Coronary artery (tissue), 2 donors: ENCODE data around the gene GBF1.

Source experiments
- DNase-seq: peaks from one replicate; pipeline ENCODE4 v3.0.0-alpha.2; 2017; ENCODE audit warnings: low spot score
- H3K27ac ChIP-seq, 2 donors: fragments of 200-600 bp; sonication (generic); one replicate each; pipeline ENCODE4 v1.5.1; 2016 to 2019
- H3K4me3 ChIP-seq: fragments of 200-600 bp; sonication (generic); 2 replicates; pipeline ENCODE4 v1.5.1; 2016; ENCODE audit warnings: mild to moderate bottlenecking, moderate library complexity
- CTCF ChIP-seq: fragments of 200-600 bp; sonication (generic); IDR thresholded peaks from one replicate; pipeline ENCODE4 v1.5.1; 2019; ENCODE audit warnings: antibody characterized with exemption

Gene GBF1

GRCh38 chr10:102287991-102288390 lies 42.7 kb downstream of the GBF1 start:
- H3K27ac ChIP-seq, result no peak overlapping the region
- TF ChIP-seq CTCF, result no peak
- H3K4me3 ChIP-seq, result no peak overlapping the region
- no peak for DNase-seq

DNA sequence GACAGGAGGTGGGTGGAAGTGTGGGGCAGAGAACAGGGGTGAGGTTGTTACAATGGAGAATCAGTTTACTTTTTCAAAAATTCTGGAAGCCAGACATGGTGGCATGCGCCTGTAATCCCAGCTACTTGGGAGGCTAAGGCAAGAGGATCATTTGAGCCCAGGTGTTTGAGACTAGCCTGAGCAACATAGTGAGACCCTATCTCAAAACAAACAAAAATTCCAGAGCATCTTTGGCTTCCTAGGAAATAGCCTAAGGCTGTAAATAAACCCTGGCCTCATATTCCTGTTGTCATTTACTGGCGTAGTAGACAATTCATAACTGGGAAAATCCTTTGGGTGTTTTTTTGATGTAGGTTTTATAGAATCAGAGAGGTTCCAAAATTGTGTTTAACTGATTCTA lies 44.0 kb downstream of the GBF1 start:
- no peak for DNase-seq
- Histone ChIP-seq H3K4me3 (no peak overlapping the region), H3K27ac (no peak overlapping the region)
- TF ChIP-seq CTCF, result no peak

DNA sequence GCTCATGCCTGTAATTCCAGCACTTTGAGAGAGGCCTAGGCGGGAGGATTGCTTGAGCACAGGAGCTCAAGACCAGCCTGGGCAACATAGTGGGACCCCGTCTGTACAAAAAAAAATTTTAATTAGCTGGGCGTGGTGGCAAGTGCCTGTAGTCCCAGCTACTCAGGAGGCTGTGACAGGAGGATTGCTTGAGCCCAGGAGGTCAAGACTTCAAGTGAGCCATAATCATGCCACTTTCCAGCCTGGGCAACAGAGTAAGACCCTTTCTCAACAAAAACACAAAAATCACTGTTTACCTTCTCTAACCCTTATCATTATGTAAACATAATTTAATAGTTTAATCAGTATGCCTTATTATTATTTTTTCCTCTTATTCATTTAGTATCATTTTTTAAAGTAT lies 44.5 kb downstream of the GBF1 start:
- Histone ChIP-seq H3K4me3 (no peak overlapping the region), H3K27ac (no peak overlapping the region)
- TF ChIP-seq CTCF, result no peak
- no peak for DNase-seq

DNA sequence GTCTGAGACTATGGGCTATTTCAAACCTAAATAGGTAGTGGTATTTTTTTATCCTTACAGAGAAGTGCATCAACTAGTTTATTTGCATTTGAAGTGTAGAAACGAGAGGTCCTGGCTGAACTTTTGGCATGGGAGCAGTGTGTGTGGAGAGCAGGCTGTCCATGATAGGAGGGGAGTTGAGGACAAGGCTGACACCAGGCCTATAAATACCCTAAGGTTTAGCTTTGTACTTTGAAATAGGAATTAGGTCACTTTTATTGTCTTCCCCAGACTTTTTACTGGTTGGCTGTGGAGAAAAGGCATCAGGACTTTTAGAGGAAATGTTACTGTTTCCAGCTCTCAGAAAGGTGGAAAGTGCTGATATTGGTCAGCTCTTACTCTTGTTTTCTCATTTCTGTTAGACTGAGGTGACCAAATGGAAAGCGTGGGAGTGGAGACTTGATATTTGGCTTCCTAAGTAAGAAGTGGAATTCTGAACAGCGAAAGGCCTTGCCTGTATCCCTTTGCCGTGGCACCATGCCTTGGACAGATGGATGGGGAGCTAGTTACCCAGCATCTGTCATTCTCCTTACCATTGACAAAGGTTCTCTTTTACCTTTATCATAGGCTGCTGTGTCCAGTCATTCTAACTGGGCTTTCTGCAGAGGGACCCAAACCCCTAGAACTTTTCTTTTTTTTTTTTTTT lies 46.0 kb downstream of the GBF1 start:
- Histone ChIP-seq H3K4me3 (no peak overlapping the region), H3K27ac (no peak overlapping the region)
- TF ChIP-seq CTCF, result no peak
- no peak for DNase-seq

DNA sequence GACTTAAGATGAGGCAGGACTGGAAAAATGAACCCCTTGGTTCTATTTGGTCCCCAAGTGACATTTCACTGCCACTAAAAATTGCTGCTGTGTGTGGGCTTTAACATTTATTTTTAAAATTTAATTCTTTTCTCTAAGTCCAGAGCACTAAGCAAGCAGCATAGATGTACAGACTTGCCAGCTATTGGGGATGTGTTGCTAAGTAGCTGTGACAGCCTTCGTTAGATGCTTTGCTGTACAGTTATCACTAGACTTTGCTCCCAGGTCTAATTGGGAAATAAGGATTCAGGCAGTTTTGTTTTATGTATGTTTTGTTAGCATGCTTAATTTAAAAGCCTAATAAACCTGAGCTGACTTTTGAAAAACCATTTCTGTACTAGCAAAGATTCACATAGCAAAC lies 51.8 kb downstream of the GBF1 start:
- no peak for TF ChIP-seq CTCF
- Histone ChIP-seq H3K4me3 (no peak overlapping the region), H3K27ac (no peak overlapping the region)
- DNase-seq, result no peak

DNA sequence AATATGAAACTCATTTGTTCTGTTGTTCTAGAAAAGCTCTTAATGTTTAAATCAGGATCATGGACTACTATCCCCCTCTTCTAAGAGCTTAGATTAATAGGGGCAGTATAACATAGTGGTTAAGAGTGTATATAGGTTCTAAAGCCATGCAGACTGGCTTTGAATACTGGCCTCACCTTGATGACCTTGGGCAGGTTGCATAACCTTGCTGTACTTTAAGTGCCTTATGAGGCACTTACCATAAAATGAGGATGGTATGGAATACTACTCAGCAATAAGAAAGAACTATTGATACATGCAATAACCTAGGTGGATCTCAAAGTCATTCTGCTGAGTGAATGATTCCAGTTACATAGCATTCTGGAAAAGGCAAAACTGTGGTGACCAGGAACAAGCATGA lies 53.6 kb downstream of the GBF1 start:
- Histone ChIP-seq H3K4me3 (no peak overlapping the region), H3K27ac (no peak overlapping the region)
- no peak for DNase-seq
- no peak for TF ChIP-seq CTCF

- TF ChIP-seq CTCF, result no peak
- H3K4me3 ChIP-seq, result no peak overlapping the region
- no peak for DNase-seq
- H3K27ac ChIP-seq, result no peak overlapping the region
These were observed 54.5 kb downstream of the GBF1 start for GRCh38 chr10:102299873-102300272.
